ENCODE results near the gene CCDC88A.
"Not testable (repeated sequence)": the region's sequence is repeated elsewhere in the genome, so short reads cannot be mapped to it uniquely, and the experiment has no call there.

CCDC88A gene

GRCh38 chr2:55282110-55282917 is 137.3 kb downstream of the CCDC88A start:
- DNase-seq = peak; percentile 95

- DNase-seq = not testable (repeated sequence)
Observed at GRCh38 chr2:55280851-55281546, 138.7 kb downstream of the CCDC88A start.

DNA sequence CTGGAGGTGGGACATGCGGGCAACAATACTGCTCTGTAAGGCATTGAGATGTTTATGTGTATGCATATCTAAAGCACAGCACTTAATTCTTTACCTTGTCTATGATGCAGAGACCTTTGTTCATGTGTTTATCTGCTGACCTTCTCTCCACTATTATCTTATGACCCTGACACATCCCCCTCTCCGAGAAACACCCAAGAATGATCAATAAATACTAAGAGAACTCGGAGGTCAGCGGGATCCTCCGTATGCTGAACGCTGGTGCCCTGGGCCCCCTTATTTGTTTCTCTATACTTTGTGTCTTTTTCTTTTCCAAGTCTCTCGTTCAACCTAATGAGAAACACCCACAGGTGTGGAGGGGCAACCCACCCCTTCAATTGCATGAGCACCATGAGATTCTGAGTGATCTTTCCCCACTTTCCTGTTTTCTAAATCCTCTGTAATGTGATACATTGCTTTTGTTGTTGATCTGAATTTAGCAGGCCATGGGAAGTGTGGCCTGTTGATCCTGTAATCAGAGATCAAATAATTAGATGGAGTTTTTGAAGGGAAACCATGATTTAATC is 139.7 kb downstream of the CCDC88A start:
- DNase-seq = not testable (repeated sequence)

GRCh38 chr2:55279214-55279835 is 140.3 kb downstream of the CCDC88A start:
- not testable (repeated sequence) for DNase-seq

DNA sequence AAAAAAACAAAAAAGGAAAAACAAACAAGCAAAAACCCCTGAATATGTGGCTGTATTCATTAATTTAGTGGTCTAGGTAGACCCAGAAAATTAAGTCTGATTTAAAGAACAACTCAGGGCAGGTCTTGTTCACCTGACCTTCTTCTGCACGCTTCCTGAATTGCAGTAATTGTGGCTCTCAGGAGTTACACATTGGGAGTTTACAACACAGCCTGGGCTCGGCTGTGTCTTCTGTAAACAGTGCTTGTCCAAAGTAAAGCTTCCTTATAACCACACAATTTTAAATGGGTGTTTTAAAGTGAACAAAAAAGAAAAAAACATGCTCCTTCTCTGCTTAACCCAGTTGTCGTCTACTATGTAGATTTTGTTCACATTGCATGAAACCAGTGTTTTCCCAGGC is 142.3 kb downstream of the CCDC88A start:
- no peak for DNase-seq

DNA sequence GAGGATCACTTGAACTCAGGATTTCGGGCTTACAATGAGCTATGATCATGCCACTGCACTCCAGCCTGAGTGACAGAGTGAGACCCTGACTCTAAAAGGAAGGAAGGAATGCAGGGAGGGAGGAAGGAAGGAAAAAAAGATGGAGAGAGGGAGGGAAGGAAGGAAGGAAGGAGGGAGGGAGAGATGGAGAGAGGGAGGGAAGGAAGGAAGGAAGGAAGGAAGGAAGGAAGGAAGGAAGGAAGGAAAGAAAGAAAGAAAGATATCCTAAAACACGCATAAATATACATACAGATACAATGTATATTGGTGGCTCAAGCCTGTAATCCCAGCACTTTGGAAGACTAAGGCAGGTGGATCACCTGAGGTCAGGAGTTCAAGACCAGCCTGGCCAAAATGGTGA is 145.3 kb downstream of the CCDC88A start:
- DNase-seq = not testable (repeated sequence)

- DNase-seq = no peak
Observed at GRCh38 chr2:55269645-55269990, 150.0 kb downstream of the CCDC88A start.

DNA sequence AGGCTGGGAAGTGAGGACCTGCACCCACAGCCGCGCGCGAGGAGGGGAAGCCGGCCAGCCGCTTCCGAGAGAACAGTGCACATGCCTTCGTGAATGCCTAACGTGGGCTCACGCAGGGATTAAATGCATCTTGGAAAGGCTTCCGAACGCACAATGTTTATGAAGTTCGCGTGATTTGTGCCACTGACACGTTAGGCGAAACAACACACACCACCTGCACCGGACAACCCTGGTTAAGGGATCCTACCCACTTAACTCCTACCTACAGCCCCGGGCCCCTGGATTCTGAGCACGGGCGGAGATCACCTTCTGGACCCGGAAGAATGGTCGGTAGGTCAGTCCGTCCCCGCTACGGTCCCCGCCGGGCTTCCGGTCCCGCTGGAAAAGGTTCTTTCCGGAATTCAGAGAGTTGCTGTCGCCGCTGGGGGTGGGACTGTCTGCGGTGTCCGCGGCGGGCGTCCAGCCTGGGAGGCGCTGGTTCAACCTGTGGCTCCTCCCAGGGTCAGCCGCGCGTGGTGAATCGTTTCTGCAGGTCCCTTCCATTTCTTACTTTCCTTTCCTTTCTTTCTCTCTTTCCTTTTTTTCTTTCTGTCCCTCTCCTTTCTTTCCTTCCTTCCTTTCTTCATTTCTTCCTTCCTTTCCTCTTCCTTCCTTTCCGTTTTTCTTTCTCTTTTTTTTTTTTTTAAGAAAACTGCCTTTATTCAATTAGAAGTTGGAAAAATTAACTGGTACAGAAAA is 150.6 kb downstream of the CCDC88A start, which contains the start of gene MTIF2:
TSS of gene MTIF2 (minus strand) at position 325 of the 738 bp plus-strand sequence. CDS start 5,373 bp downstream, outside the sequence.
- DNase-seq = peak; percentile 95

GRCh38 chr2:55268288-55268906 is 151.3 kb downstream of the CCDC88A start:
- no peak for DNase-seq

DNA sequence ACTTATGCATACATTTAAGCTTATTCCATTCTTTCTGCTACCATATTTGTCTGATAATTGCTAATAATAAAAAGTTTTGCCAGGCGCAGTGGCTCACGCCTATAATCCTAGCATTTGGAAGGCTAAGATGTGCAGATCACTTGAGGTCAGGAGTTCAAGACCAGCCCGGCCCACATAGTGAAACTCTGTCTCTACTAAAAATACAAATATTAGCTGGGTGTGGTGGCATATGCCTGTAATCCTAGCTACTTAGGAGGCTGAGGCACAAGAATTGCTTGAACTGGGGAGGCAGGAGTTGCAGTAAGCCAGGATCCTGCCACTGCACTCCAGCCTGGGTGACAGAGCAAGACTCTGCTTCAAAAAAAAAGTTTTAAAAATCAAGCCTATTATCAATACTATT is 160.1 kb downstream of the CCDC88A start:
- DNase-seq = not testable (repeated sequence)

DNA sequence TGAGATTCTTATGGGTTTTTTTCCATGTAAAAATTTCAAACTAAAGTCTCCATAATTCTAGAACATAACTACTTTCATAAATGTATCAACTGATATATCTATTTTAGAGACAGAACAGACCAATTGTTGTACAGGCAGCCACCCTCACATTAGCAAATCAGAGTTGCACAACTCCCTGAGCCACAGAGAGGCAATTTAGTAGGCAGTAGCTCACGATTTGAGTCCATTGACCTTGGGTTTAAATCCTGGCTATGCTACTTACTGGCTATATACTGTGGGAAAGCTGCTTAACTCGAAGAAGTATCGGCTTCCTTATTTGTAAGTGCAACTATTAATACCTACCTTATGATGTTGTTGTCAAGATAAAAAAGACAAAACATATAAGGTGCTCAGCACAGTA is 166.8 kb downstream of the CCDC88A start:
- DNase-seq = no peak

- no peak for DNase-seq
Observed at GRCh38 chr2:55247025-55247424, 172.6 kb downstream of the CCDC88A start.

DNA sequence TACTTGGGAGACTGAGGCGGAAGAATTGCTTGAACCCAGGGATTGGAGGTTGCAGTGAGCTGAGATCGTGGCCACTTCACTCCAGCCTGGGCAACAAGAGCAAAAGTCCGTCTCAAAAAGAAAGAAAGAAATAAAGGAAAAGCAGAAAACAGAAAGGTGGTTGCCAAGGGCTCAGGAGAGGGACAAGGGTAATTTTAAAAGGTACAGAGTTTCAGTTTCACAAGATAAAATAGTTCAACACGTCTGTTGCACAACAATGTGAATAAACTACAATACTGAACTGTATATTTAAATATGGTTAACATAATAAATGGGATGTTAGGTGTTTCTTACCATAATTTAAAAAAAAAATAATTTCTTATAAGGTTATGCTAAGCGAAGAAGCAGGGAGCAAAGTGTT is 174.2 kb downstream of the CCDC88A start:
- DNase-seq = no peak

- DNase-seq = no peak
Observed at GRCh38 chr2:55242617-55243016, 177.0 kb downstream of the CCDC88A start.

- not testable (repeated sequence) for DNase-seq
Observed at GRCh38 chr2:55241582-55241981, 178.1 kb downstream of the CCDC88A start.

GRCh38 chr2:55239656-55240222 is 179.9 kb downstream of the CCDC88A start:
- no peak for DNase-seq

All from activated effector memory CD4-positive, alpha-beta T cell treated with anti-CD3 and anti-CD28 coated beads, Interleukin-2, amount 50 U/mL, for 16 hours (primary cell).